SK-N-MC (cell line): ENCODE results near the gene ALX4.

ENCODE experiments used
- EZH2 ChIP-seq: fragments of 200-600 bp; sonication (generic); IDR thresholded peaks from one replicate; pipeline ENCODE4 v1.6.1; 2017; ENCODE audit warnings: antibody characterized with exemption
- POLR2AphosphoS5 ChIP-seq: IDR thresholded peaks from 2 replicates; pipeline ENCODE4 v1.6.1; 2012; ENCODE audit warnings: mild to moderate bottlenecking, low read depth, low read length, borderline replicate concordance

DNA sequence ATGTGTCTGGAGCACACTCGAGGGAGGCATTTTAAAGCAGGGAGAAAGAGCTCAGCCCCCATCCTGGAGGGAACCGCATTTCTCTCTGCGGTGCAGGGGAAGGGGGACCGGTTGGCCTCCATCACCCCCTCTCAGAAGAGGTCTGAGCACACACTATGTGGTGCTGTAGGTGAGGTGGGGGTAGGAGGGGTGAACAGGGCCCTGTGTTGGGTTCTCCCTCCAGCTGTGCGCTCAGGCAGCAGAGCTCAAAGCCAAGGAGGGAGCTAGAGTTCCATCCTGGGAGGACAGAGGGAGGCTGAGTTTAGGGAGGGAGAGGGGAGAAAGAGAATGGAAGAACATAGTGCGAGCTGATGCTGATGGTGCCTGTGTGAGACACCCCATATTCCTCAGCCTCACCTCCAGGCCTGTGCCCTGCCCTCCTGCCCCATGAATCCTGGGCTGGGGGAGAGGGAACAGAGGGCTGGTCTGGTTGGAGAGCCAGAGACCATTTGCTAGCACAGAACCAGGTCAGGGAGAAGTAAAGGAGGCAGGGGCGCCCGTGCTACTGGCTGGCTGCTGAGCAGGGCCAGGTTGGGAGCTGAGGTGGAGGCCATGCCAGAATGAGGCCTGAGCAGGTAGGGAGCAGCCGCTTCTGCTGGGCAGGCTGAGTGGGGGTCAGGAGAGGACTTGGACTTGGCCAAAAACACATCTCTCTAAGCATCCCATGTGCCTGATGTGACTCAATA is 43.7 kb downstream of the ALX4 start:
- TF ChIP-seq EZH2 (no peak), POLR2AphosphoS5 (no peak)
